ENCODE data around the gene EID2B. TPM values are rescaled to one million over a fixed set of nuclear protein-coding genes. Genes with fewer than 3 reads are reported as not detected.

Gene EID2B
- polyA plus RNA-seq, 1 of the 3 experiments (the other 2 are of a cell fraction), result 6.5 TPM

- Histone ChIP-seq H3K4me3 (ENCODE audit: low read depth in 2 of 2, low read length in 1 of 2) (no peak overlapping the region), H3K4me1 (ENCODE audit: control insufficient read depth in 1 of 2, insufficient read depth in 2 of 2, low read depth in 1 of 2, low read length in 1 of 2) (no peaks in the 10 kb centered on the region), H3K9me2 (no peaks in the 10 kb centered on the region), H2AFZ (ENCODE audit: low read depth) (no peak overlapping the region), H3K79me2 (ENCODE audit: insufficient read depth) (peaks cover 16% of the 10 kb centered on the region), H3K9ac (no peak overlapping the region), H3K27ac (ENCODE audit: low read depth in 2 of 2, low read length in 1 of 2) (no peak overlapping the region), H3K36me3 (replicated peaks in 1 of 2; ENCODE audit: control insufficient read depth in 1 of 2, insufficient read depth in 2 of 2, low read length in 1 of 2) (peaks cover 0 to 2% of the 10 kb centered on the region in 2 experiments), H3K27me3 (ENCODE audit: insufficient read depth) (no peaks in the 10 kb centered on the region), H3K4me2 (no peak overlapping the region), H3F3A (replicated peaks; ENCODE audit: insufficient read depth) (peaks cover 5% of the 10 kb centered on the region), H4K20me1 (ENCODE audit: insufficient read depth) (no peaks in the 10 kb centered on the region), H3K9me3 (no peaks in the 10 kb centered on the region)
- ChIA-PET CTCF (interaction anchor here (1.3 to 2.2 kb wide), 4 partner anchors 8 to 84 kb away, joined by 4 to 7 read pairs (median 6); partner anchors contain the start of gene EID2B), POLR2A (no interaction called here)
- WGBS (ENCODE audit: low lambda C conversion rate), result 92% methylated on average over 8 of the region's 8 CpGs
- DNase-seq, result no peak
- no peak for TF ChIP-seq FOXJ3 (CRISPR knock-in tag; IDR thresholded peaks at IDR 0.05)
- TF ChIP-seq MEF2A (IDR thresholded peaks at IDR 0.05; ENCODE audit: borderline replicate concordance, low read depth), result no peak
- TF ChIP-seq SIN3A (IDR thresholded peaks at IDR 0.05; ENCODE audit: borderline replicate concordance, low read depth, low read length), result no peak
- no peak for TF ChIP-seq GATA2 (CRISPR knock-in tag; IDR thresholded peaks at IDR 0.05)
- no peak for TF ChIP-seq RAD21 (IDR thresholded peaks at IDR 0.05; ENCODE audit: low read length)
- no peak for TF ChIP-seq ELF1 (IDR thresholded peaks at IDR 0.05)
Measured at GRCh38 chr19:39524495-39524894, 8.2 kb downstream of the EID2B start.

GRCh38 chr19:39520541-39521484 lies 11.8 kb downstream of the EID2B start:
- no peak overlapping the region for H3K9ac ChIP-seq
- DNase-seq, result no peak
- no peaks in the 10 kb centered on the region for H3K4me1 ChIP-seq (ENCODE audit: control insufficient read depth in 1 of 2, insufficient read depth in 2 of 2, low read depth in 1 of 2, low read length in 1 of 2)
- H3K9me2 ChIP-seq, result no peaks in the 10 kb centered on the region
- no peak overlapping the region for H2AFZ ChIP-seq (ENCODE audit: low read depth)
- H3K4me2 ChIP-seq, result no peak overlapping the region
- 86% methylated on average over 8 of the region's 8 CpGs for WGBS (ENCODE audit: low lambda C conversion rate)
- H3K9me3 ChIP-seq, result no peaks in the 10 kb centered on the region
- peaks cover 2% of the 10 kb centered on the region; the same call in 1 of the 2 replicates for H3K27me3 ChIP-seq (ENCODE audit: insufficient read depth)
- no peak overlapping the region for H3K27ac ChIP-seq (ENCODE audit: low read depth in 2 of 2, low read length in 1 of 2)
- no peaks in the 10 kb centered on the region for H3K36me3 ChIP-seq (replicated peaks in 1 of 2; ENCODE audit: control insufficient read depth in 1 of 2, insufficient read depth in 2 of 2, low read length in 1 of 2)
- CTCF ChIA-PET, result interaction anchor here (1.0 to 1.5 kb wide), 4 partner anchors 11 to 123 kb away, joined by 3 to 5 read pairs (median 4); partner anchors contain the start of genes DLL3 and EID2B
- H3F3A ChIP-seq (replicated peaks; ENCODE audit: insufficient read depth), result no peaks in the 10 kb centered on the region
- peaks cover 6% of the 10 kb centered on the region; the same call in 1 of the 2 replicates for H3K79me2 ChIP-seq (ENCODE audit: insufficient read depth)
- no peak overlapping the region for H3K4me3 ChIP-seq (ENCODE audit: low read depth in 2 of 2, low read length in 1 of 2)
- POLR2A ChIA-PET, result no interaction called here
- H4K20me1 ChIP-seq (ENCODE audit: insufficient read depth), result no peaks in the 10 kb centered on the region
- TF ChIP-seq EP300 (IDR thresholded peaks at IDR 0.05; ENCODE audit: borderline replicate concordance in 1 of 2, low read depth in 1 of 2, low read length in 1 of 2) (no peak), CHD2 (IDR thresholded peaks at IDR 0.05; ENCODE audit: low read length, partially characterized antibody) (no peak), GATA2 (CRISPR knock-in tag; IDR thresholded peaks at IDR 0.05) (no peak), TAF1 (IDR thresholded peaks at IDR 0.05; ENCODE audit: borderline replicate concordance, low read depth, low read length) (no peak), MAX (IDR thresholded peaks at IDR 0.05; ENCODE audit: low read depth) (no peak)
